ENCODE results near the gene PLEKHA4.
"Not testable (repeated sequence)": the region's sequence is repeated elsewhere in the genome, so short reads cannot be mapped to it uniquely, and the experiment has no call there.

Gene PLEKHA4

GRCh38 chr19:48873476-48874302, 5.3 kb upstream of the PLEKHA4 start:
- Histone ChIP-seq H3K9me3 (ENCODE audit: control extremely low read depth in 1 of 5, control insufficient read depth in 4 of 5, insufficient read depth in 2 of 5, low read depth in 1 of 5, low read length in 4 of 5) (no peaks in the 10 kb centered on the region), H3K4me1 (ENCODE audit: control extremely low read depth in 1 of 4, control insufficient read depth in 4 of 4, insufficient read depth in 4 of 4, low read length in 3 of 4) (peaks cover 9 to 49% (median 37%) of the 10 kb centered on the region in 4 experiments), H3K4me3 (ENCODE audit: control insufficient read depth in 1 of 7, extremely low read depth in 1 of 7, insufficient read depth in 4 of 7, low read depth in 2 of 7, low read length in 6 of 7) (peak overlapping the region; percentile 80 to 100 (median 99)), H3K36me3 (ENCODE audit: control insufficient read depth in 4 of 4, insufficient read depth in 4 of 4, low read length in 3 of 4) (peaks cover 10 to 45% (median 24%) of the 10 kb centered on the region in 4 experiments), H3K27ac (ENCODE audit: insufficient read depth in 1 of 2, low read depth in 1 of 2, low read length in 2 of 2, poor library complexity in 1 of 2, severe bottlenecking in 2 of 2) (peak overlapping the region; percentile 100), H3K27me3 (replicated peaks in 2 of 5; ENCODE audit: control insufficient read depth in 4 of 5, insufficient read depth in 5 of 5, low read length in 4 of 5) (no peaks in the 10 kb centered on the region)
- ChIA-PET CTCF (interaction anchor here (0.6 to 2.2 kb wide), 4 partner anchors 81 to 97 kb away, joined by 3 to 5 read pairs (median 4); no protein-coding TSS in a partner anchor), POLR2A (interaction anchor here (1.1 to 2.7 kb wide), 5 partner anchors 26 to 97 kb away, joined by 3 to 26 read pairs (median 5); partner anchors contain the start of genes FTL and NUCB1)
- DNase-seq, result peak in 2 of 3 donors; percentile 54 to 60
- 83% methylated on average over 10 of the region's 14 CpGs for WGBS (ENCODE audit: insufficient coverage)

- Histone ChIP-seq H3K27me3 (replicated peaks in 2 of 5; ENCODE audit: control insufficient read depth in 4 of 5, insufficient read depth in 5 of 5, low read length in 4 of 5) (no peaks in the 10 kb centered on the region), H3K36me3 (ENCODE audit: control insufficient read depth in 4 of 4, insufficient read depth in 4 of 4, low read length in 3 of 4) (peaks cover 10 to 39% (median 24%) of the 10 kb centered on the region in 4 experiments), H3K27ac (ENCODE audit: insufficient read depth in 1 of 2, low read depth in 1 of 2, low read length in 2 of 2, poor library complexity in 1 of 2, severe bottlenecking in 2 of 2) (peak overlapping the region; percentile 100), H3K4me3 (ENCODE audit: control insufficient read depth in 1 of 7, extremely low read depth in 1 of 7, insufficient read depth in 4 of 7, low read depth in 2 of 7, low read length in 6 of 7) (peak overlapping the region; percentile 80 to 100 (median 99)), H3K9me3 (ENCODE audit: control extremely low read depth in 1 of 5, control insufficient read depth in 4 of 5, insufficient read depth in 2 of 5, low read depth in 1 of 5, low read length in 4 of 5) (no peaks in the 10 kb centered on the region), H3K4me1 (ENCODE audit: control extremely low read depth in 1 of 4, control insufficient read depth in 4 of 4, insufficient read depth in 4 of 4, low read length in 3 of 4) (peaks cover 9 to 52% (median 37%) of the 10 kb centered on the region in 4 experiments)
- whole genome bisulfite sequencing (ENCODE audit: insufficient coverage), result 0% methylated on average over 10 of the region's 14 CpGs
- ChIA-PET POLR2A (interaction anchor here (1.1 to 1.7 kb wide), 5 partner anchors 27 to 95 kb away, joined by 3 to 26 read pairs (median 4); partner anchors contain the start of genes BAX, FTL and NUCB1), CTCF (interaction anchor here (0.8 to 2.2 kb wide), 3 partner anchors 22 to 140 kb away, joined by 3 to 5 read pairs (median 3); no protein-coding TSS in a partner anchor)
- DNase-seq, result peak; percentile 92 to 93 (median 92)
Measured at GRCh38 chr19:48872884-48873475, 4.6 kb upstream of the PLEKHA4 start.

GRCh38 chr19:48872182-48872883, 3.9 kb upstream of the PLEKHA4 start, which contains the start of gene PPP1R15A:
PPP1R15A (plus strand) TSS chr19:48872421; CDS start chr19:48873234, 813 bp downstream.
- no peaks in the 10 kb centered on the region for H3K27me3 ChIP-seq (replicated peaks in 2 of 5; ENCODE audit: control insufficient read depth in 4 of 5, insufficient read depth in 5 of 5, low read length in 4 of 5)
- peak; percentile 97 to 98 (median 98) for DNase-seq
- ChIA-PET POLR2A (interaction anchor here (0.7 to 1.7 kb wide), 9 partner anchors 14 to 96 kb away, joined by 3 to 26 read pairs (median 3); partner anchors contain the start of genes BAX and NUCB1), CTCF (interaction anchor here (0.8 to 1.6 kb wide), 3 partner anchors 23 to 139 kb away, joined by 3 read pairs; no protein-coding TSS in a partner anchor)
- no peaks in the 10 kb centered on the region for H3K9me3 ChIP-seq (ENCODE audit: control extremely low read depth in 1 of 5, control insufficient read depth in 4 of 5, insufficient read depth in 2 of 5, low read depth in 1 of 5, low read length in 4 of 5)
- peak within 1 kb of the TSS; percentile 80 to 100 (median 99) for H3K4me3 ChIP-seq (ENCODE audit: control insufficient read depth in 1 of 7, extremely low read depth in 1 of 7, insufficient read depth in 4 of 7, low read depth in 2 of 7, low read length in 6 of 7)
- peaks cover 10 to 35% (median 24%) of the 10 kb centered on the region in 4 experiments for H3K36me3 ChIP-seq (ENCODE audit: control insufficient read depth in 4 of 4, insufficient read depth in 4 of 4, low read length in 3 of 4)
- WGBS (ENCODE audit: insufficient coverage), result 0% methylated on average over 53 of the region's 53 CpGs
- peak within 1 kb of the TSS; percentile 100 for H3K27ac ChIP-seq (ENCODE audit: insufficient read depth in 1 of 2, low read depth in 1 of 2, low read length in 2 of 2, poor library complexity in 1 of 2, severe bottlenecking in 2 of 2)
- peaks cover 9 to 54% (median 37%) of the 10 kb centered on the region in 4 experiments for H3K4me1 ChIP-seq (ENCODE audit: control extremely low read depth in 1 of 4, control insufficient read depth in 4 of 4, insufficient read depth in 4 of 4, low read length in 3 of 4)

- CTCF ChIA-PET, result interaction anchor here (1.1 to 1.6 kb wide), 3 partner anchors 23 to 99 kb away, joined by 3 to 4 read pairs (median 3); no protein-coding TSS in a partner anchor
- not testable (repeated sequence) for DNase-seq; H3K27me3 ChIP-seq (replicated peaks in 2 of 5; ENCODE audit: control insufficient read depth in 4 of 5, insufficient read depth in 5 of 5, low read length in 4 of 5); H3K9me3 ChIP-seq (ENCODE audit: control extremely low read depth in 1 of 5, control insufficient read depth in 4 of 5, insufficient read depth in 2 of 5, low read depth in 1 of 5, low read length in 4 of 5); H3K27ac ChIP-seq (ENCODE audit: insufficient read depth in 1 of 2, low read depth in 1 of 2, low read length in 2 of 2, poor library complexity in 1 of 2, severe bottlenecking in 2 of 2)
- POLR2A ChIA-PET, result interaction anchor here (0.7 to 1.7 kb wide), 8 partner anchors 13 to 94 kb away, joined by 3 to 26 read pairs (median 4); partner anchors contain the start of genes BAX and NUCB1
- H3K4me1 ChIP-seq (ENCODE audit: control extremely low read depth in 1 of 4, control insufficient read depth in 4 of 4, insufficient read depth in 4 of 4, low read length in 3 of 4), result peaks cover 9 to 52% (median 36%) of the 10 kb centered on the region in 4 experiments
- H3K4me3 ChIP-seq (ENCODE audit: control insufficient read depth in 1 of 7, extremely low read depth in 1 of 7, insufficient read depth in 4 of 7, low read depth in 2 of 7, low read length in 6 of 7), result peak overlapping the region in 4 of 7 experiments; percentile 5 to 100 (median 100)
- 100% methylated on average over 2 of the region's 31 CpGs for WGBS (ENCODE audit: insufficient coverage)
- peaks cover 10 to 33% (median 23%) of the 10 kb centered on the region in 4 experiments for H3K36me3 ChIP-seq (ENCODE audit: control insufficient read depth in 4 of 4, insufficient read depth in 4 of 4, low read length in 3 of 4)
Measured at GRCh38 chr19:48871471-48872181, 3.2 kb upstream of the PLEKHA4 start.

DNA sequence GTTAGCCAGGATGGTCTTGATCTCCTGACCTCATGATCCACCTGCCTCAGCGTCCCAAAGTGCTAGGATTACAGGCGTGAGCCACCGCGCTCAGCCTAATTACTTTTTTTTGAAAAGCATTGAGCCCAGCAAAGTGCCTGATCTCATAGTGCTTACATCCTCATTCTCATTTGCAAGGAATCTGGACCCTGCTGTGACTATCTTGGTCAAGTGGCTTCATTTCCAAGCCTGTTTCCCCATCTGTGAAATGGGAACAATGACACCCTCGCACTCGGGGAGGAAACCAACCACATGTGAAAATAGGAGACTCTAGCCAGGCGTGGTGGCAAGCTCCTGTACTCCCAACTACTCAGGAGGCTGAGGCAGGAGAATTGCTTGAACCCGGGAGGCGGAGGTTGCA, 1.6 kb upstream of the PLEKHA4 start:
- Histone ChIP-seq H3K4me3 (ENCODE audit: control insufficient read depth in 1 of 7, extremely low read depth in 1 of 7, insufficient read depth in 4 of 7, low read depth in 2 of 7, low read length in 6 of 7) (no peak overlapping the region), H3K27ac (ENCODE audit: insufficient read depth in 1 of 2, low read depth in 1 of 2, low read length in 2 of 2, poor library complexity in 1 of 2, severe bottlenecking in 2 of 2) (no peak overlapping the region), H3K4me1 (ENCODE audit: control extremely low read depth in 1 of 4, control insufficient read depth in 4 of 4, insufficient read depth in 4 of 4, low read length in 3 of 4) (peaks cover 6 to 38% (median 21%) of the 10 kb centered on the region in 4 experiments), H3K9me3 (ENCODE audit: control extremely low read depth in 1 of 5, control insufficient read depth in 4 of 5, insufficient read depth in 2 of 5, low read depth in 1 of 5, low read length in 4 of 5) (no peaks in the 10 kb centered on the region), H3K36me3 (ENCODE audit: control insufficient read depth in 4 of 4, insufficient read depth in 4 of 4, low read length in 3 of 4) (peaks cover 6 to 19% (median 15%) of the 10 kb centered on the region in 4 experiments), H3K27me3 (replicated peaks in 2 of 5; ENCODE audit: control insufficient read depth in 4 of 5, insufficient read depth in 5 of 5, low read length in 4 of 5) (no peaks in the 10 kb centered on the region)
- WGBS (ENCODE audit: insufficient coverage), result 100% methylated on average over 4 of the region's 9 CpGs
- CTCF ChIA-PET, result interaction anchor here (1.6 kb wide), 1 partner anchor 100 kb away, joined by 4 read pairs; no protein-coding TSS in a partner anchor
- no peak for DNase-seq
- POLR2A ChIA-PET, result no interaction called here

- Histone ChIP-seq H3K4me1 (ENCODE audit: control extremely low read depth in 1 of 4, control insufficient read depth in 4 of 4, insufficient read depth in 4 of 4, low read length in 3 of 4) (peaks cover 0 to 15% (median 2%) of the 10 kb centered on the region in 4 experiments), H3K27ac (ENCODE audit: insufficient read depth in 1 of 2, low read depth in 1 of 2, low read length in 2 of 2, poor library complexity in 1 of 2, severe bottlenecking in 2 of 2) (peak overlapping the region in 1 of 2 experiments; percentile 68), H3K9me3 (ENCODE audit: control extremely low read depth in 1 of 5, control insufficient read depth in 4 of 5, insufficient read depth in 2 of 5, low read depth in 1 of 5, low read length in 4 of 5) (no peaks in the 10 kb centered on the region), H3K4me3 (ENCODE audit: control insufficient read depth in 1 of 7, extremely low read depth in 1 of 7, insufficient read depth in 4 of 7, low read depth in 2 of 7, low read length in 6 of 7) (no peak overlapping the region), H3K36me3 (ENCODE audit: control insufficient read depth in 4 of 4, insufficient read depth in 4 of 4, low read length in 3 of 4) (no peaks in the 10 kb centered on the region), H3K27me3 (replicated peaks in 2 of 5; ENCODE audit: control insufficient read depth in 4 of 5, insufficient read depth in 5 of 5, low read length in 4 of 5) (no peaks in the 10 kb centered on the region)
- WGBS (ENCODE audit: insufficient coverage), result 100% methylated on average over 6 of the region's 7 CpGs
- no peak for DNase-seq
- ChIA-PET CTCF (interaction anchor here (1.1 to 1.2 kb wide), 2 partner anchors 9 to 26 kb away, joined by 3 to 4 read pairs; no protein-coding TSS in a partner anchor), POLR2A (no interaction called here)
Measured at GRCh38 chr19:48867746-48868113, 687 bp downstream of the PLEKHA4 start.

Measured in common myeloid progenitor, CD34-positive (primary cell).